ENCODE measurements around the gene INTS12.

DNA sequence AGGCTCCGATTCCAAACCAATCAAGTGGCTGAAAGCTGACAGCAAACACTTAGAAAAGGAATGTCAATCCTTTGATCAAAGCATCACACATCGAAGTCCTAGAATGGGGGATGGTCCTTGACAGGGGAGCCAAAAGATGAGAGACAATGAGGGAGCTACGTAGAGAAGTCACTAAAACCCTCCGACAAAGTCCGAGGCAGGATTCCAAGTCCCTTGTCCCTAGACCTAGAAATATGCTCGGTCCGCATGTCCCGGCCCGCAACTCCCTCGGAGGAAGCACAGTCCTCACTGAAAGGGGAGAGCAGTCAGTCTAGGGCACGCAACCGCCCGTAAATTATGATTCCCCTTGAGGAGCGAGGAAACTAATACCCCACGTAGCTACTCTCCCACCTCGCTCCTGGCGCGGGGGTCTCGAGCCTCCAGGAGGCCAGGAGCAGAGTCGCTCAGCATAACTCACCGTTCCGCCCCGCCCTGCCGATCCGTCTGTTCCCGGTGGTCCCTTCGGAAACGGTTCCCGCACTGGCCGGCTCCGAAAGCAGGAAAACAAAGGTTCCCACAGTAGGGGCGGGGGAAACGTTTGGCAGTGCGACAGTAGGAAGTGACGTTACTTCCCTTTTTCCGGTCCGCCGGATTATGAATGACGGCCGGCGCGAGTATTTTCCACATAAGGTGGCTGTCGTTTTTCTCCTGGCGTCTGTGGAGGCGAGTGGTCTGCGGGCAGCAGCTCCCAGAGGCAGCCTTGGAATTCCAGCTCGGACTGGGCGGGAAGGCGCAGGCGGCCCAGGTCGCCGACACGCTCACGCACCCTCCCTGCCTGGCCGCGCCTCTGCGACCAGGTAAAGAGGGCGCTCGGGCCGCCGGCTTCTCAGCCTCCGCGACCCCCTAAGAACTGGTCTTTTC, at the start of gene INTS12, which contains the start of gene GSTCD:
- TF ChIP-seq, protein P1, sequence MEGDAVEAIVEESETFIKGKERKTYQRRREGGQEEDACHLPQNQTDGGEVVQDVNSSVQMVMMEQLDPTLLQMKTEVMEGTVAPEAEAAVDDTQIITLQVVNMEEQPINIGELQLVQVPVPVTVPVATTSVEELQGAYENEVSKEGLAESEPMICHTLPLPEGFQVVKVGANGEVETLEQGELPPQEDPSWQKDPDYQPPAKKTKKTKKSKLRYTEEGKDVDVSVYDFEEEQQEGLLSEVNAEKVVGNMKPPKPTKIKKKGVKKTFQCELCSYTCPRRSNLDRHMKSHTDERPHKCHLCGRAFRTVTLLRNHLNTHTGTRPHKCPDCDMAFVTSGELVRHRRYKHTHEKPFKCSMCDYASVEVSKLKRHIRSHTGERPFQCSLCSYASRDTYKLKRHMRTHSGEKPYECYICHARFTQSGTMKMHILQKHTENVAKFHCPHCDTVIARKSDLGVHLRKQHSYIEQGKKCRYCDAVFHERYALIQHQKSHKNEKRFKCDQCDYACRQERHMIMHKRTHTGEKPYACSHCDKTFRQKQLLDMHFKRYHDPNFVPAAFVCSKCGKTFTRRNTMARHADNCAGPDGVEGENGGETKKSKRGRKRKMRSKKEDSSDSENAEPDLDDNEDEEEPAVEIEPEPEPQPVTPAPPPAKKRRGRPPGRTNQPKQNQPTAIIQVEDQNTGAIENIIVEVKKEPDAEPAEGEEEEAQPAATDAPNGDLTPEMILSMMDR (IDR thresholded peaks at IDR 0.05; ENCODE audit: low read length) = no peak
- TF ChIP-seq EZH2 (optimal IDR thresholded peaks at IDR 0.05; ENCODE audit: low read depth, low read length) (no peak), EZH2phosphoT487 (IDR thresholded peaks at IDR 0.05; ENCODE audit: low read length) (no peak)
